GM13977 (cell line): ENCODE measurements around the gene TNXB.
"Not testable (repeated sequence)": the region's sequence is repeated elsewhere in the genome, so short reads cannot be mapped to it uniquely, and the experiment has no call there.

ENCODE experiments used
- DNase-seq: peaks from one replicate; pipeline ENCODE4 v3.0.0; 2012; ENCODE audit warnings: low spot score
- CTCF ChIP-seq: IDR thresholded peaks from 2 replicates; pipeline ENCODE4 v1.5.1; 2012; ENCODE audit warnings: mild to moderate bottlenecking, control low read depth; ENCODE audit not compliant: insufficient read depth; ENCODE audit errors: extremely low read depth, missing control alignments
- in situ Hi-C: fragments of 300-500 bp; cut with MboI; formaldehyde crosslinking; loops from one replicate; pipeline ENCODE4 v1.12.0; 2022; ENCODE audit warnings: low sequenced_read_pairs, low pct_unique_long_range_greater_than_20kb, mixed read lengths, inconsistent platforms; ENCODE audit not compliant: unreplicated experiment

TNXB gene

GRCh38 chr6:32047855-32048766, 61.0 kb downstream of the TNXB start:
- DNase-seq: peak; percentile 80
- TF ChIP-seq CTCF: peak; percentile 88
- in situ Hi-C loops: no loop called here

GRCh38 chr6:32047539-32047854, 61.6 kb downstream of the TNXB start:
- TF ChIP-seq CTCF: no peak
- in situ Hi-C loops: no loop called here
- peak; percentile 19 for DNase-seq

- in situ Hi-C loops: no loop called here
- no peak for DNase-seq
- no peak for TF ChIP-seq CTCF
These were observed 62.1 kb downstream of the TNXB start for GRCh38 chr6:32047084-32047478.

GRCh38 chr6:32046450-32047083, 62.6 kb downstream of the TNXB start:
- in situ Hi-C loops: no loop called here
- no peak for TF ChIP-seq CTCF
- peak; percentile 9 for DNase-seq

GRCh38 chr6:32045811-32046449, 63.2 kb downstream of the TNXB start:
- peak; percentile 10 for DNase-seq
- in situ Hi-C loops: no loop called here
- TF ChIP-seq CTCF: no peak

GRCh38 chr6:32044916-32045315, 64.2 kb downstream of the TNXB start:
- in situ Hi-C loops, DNase-seq: not testable (repeated sequence)

- DNase-seq, in situ Hi-C loops: not testable (repeated sequence)
These were observed 65.4 kb downstream of the TNXB start for GRCh38 chr6:32043589-32044380.

GRCh38 chr6:32042276-32042675, 66.9 kb downstream of the TNXB start:
- DNase-seq, in situ Hi-C loops: not testable (repeated sequence)

GRCh38 chr6:32041385-32041784, 67.8 kb downstream of the TNXB start:
- DNase-seq, in situ Hi-C loops: not testable (repeated sequence)

GRCh38 chr6:32041050-32041321, 68.2 kb downstream of the TNXB start:
- in situ Hi-C loops, DNase-seq: not testable (repeated sequence)
